Stimulated activated CD8-positive, alpha-beta memory T cell treated with anti-CD3 and anti-CD28 coated beads, Interleukin-12 subunit alpha, Interleukin-12 subunit beta, amount 100 ng/mL, for 4 hours (primary cell): ENCODE results near the gene ELOVL6.
"Not testable (repeated sequence)": the region's sequence is repeated elsewhere in the genome, so short reads cannot be mapped to it uniquely, and the experiment has no call there.

Experiments used
- DNase-seq: peaks from one replicate; pipeline ENCODE4 v3.0.0-alpha.2; 2020; ENCODE audit warnings: low read depth

ELOVL6 gene

DNA sequence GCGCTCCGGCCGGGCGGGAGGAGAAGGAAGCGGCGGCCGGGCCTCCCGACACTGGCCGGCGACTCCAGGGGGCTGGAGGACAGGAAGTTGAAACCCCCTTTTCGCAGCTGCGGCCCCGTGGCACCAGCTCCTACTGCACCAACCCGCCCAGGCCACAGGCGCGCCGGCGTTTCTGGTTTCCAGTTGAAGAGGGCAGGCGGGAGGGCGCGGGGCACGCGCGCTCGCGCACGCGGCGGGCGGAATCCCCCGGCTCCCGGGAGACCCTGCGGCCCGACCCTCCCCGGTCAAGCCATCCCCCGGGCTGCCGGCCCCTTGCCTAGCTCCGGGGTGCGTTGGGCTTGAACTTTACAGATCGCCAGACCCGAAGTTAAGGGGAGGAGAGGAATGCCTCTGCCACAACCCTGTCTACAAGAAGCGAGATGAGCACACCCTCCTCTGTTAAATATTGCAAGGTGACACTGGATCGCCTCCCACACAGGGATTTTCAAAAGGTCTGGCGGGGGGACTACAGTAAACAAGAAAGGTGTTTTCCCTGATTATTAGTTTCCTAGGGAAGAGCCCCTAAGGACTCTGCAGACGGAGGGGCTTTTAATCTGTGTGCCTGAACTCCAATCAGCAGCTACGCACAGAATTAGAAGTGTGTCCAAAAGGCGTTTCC is 1.4 kb downstream of the ELOVL6 start:
- peak; percentile 46 for DNase-seq

- peak; percentile 35 for DNase-seq
These were observed 2.1 kb downstream of the ELOVL6 start for GRCh38 chr4:110196206-110196870.

DNA sequence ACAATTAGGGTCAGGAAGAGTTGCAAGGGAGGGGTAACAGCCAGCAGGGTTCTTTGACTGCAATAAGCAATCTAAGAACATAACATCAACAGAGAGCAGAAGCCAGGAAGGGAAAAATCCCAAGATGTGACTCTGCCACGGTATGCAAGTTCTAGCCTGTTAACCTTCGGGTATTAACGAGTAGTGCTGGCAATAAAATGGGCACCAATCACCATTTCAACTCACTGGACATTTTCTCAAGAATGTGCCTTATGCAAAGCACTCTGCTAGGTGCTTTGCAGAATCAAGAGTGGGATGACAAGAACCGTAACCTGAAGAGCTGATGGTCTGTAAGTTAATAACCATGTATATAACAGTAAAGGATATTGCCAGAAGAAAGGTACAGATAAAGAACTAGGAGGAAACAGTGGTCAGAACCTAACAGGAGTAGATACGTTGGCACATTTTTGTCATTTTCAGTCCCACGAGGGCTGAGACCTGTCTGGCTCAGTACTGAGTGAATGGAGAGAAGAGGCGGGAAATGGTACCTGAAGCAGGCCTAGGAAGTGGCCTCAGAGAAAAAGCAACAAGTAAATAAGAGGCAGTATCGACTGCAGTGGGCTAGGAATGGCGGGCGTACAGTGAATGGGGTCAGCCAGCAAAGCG is 2.7 kb downstream of the ELOVL6 start:
- peak; percentile 3 for DNase-seq

GRCh38 chr4:110193822-110194761 is 4.3 kb downstream of the ELOVL6 start:
- DNase-seq, result peak; percentile 42

DNA sequence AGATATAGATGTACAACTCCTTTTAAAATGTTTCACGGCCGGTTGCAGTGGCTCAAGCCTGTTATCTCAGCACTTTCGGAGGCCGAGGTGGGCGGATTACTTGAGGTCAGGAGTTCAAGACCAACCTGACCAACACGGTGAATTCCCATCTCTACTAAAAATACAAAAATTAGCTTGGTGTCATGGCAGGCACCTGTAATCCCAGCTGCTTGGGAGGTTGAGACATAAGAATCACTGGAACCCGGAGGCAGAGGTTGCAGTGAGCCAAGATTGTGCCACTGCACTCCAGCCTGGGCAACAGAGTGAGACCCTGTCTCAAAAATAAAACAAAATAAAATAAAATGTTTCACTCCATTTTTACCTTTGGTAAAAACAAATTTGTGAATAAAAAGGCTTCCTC is 5.1 kb downstream of the ELOVL6 start:
- DNase-seq, result not testable (repeated sequence)

DNA sequence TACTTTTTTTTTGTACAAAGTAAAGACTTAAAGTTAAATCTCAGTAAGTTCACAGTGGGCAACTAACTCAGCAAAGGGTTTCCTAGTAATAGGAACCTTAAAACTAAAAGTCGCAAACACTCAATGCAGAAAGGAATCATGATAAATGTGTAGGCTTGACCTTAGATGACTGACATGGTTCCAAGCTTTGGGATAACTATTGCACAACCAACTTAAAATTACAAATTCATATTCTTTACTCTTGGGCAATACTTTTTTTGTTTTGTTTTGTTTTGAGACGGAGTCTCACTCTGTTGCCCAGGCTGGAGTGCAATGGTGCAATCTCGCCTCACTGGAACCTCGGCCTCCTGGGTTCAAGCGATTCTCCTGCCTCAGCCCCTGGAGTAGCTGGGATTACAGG is 8.2 kb downstream of the ELOVL6 start:
- no peak for DNase-seq

DNA sequence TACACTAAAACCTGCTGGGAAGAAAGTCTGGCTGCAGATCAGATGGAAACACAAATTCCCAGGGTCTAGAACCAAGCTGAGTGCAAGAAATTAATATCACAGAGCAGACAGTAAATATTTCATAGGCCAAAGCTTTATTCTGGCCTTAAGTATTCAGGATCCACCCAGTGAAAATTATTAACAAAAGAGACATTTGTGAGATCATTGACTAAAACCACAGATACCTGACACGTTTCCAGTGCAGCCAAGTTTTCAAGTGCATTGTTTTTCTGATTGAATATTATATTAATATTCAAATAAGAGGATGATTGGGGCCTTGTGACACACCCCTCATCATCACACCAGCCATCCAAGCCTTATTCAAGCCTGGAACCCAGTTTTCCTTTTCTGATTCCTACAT is 10.3 kb downstream of the ELOVL6 start:
- no peak for DNase-seq

DNA sequence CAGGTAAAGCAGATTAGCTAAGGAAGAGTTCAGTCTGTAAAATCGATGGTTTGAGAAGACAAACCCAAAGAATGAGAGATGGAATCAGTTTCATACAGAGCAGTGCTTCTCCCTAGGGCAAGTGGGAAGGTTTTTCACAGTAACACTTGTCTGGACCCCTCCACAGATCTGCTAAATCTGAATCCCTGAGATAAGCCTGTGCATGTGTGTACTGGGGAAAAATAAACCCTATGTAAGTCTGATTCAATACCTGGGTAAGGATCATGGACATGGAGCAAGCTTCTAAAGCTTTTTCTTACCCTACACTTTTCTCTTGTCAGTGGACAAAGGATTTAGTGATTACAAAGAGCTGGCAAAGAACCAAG is 13.6 kb downstream of the ELOVL6 start:
- no peak for DNase-seq

DNA sequence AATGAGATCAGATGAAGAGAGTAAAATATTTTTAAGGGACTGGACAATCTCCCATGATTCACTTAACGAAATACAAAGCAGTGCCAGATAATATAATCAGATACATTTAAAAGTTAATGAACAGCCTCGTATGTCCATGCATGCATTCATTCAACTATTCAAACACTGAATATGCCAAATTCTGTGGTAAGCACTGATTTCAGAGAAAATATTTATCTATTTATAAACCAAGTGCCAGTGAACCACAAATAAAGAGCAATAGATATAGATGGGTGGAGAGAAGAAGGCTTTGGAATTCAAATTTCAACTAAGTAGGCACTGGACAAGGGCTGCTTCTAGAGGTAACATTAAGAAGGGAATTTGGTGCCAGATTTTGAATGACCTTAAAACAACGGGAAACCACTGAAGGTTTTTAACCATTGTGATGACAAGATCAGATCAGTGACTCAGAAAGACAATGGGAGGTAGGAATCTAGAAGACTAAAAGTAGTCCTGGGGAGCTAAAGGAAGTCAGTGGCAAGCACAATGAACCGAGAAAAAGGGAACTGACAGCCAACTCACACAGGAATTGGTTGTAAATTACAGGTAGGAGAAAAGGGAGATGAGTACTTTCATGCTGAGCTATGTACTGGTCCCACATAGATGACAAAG is 14.2 kb downstream of the ELOVL6 start:
- DNase-seq, result no peak

DNA sequence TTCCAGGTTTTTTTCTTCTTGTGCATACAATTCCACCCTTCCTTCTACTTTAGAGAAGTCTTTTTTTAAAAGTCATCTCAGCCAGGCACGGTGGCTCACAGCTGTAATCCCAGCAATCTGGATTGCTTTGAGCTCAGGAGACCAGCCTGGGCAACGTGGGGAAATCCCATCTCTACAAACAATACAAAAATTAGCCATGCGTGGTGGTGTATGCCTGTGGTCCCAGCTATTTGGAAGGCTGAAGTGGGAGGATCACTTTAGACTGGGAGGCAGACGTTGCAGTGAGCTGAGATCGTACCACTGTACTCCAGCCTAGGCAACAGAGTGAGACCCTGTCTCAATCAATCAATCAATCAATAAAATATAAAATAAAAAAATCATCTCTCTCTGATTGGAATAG is 14.8 kb downstream of the ELOVL6 start:
- no peak for DNase-seq

DNA sequence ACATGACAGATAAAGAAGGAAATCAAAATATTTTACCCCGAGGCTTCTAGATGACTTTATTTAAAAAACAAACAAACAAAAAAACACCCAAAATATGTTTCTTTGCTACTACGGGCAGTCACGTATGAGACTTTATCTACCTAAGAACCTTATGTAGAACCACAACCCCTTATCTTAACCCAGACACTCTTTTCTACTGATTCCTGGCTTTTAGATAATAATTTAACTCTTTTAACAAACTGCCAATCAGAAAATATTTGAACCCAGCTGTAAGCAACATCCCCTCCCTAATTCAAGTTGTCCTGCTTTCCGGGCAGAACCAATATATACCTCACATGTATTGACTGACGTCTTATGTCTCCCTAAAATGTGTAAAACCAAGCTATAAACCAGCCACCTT is 15.4 kb downstream of the ELOVL6 start:
- DNase-seq, result no peak

DNA sequence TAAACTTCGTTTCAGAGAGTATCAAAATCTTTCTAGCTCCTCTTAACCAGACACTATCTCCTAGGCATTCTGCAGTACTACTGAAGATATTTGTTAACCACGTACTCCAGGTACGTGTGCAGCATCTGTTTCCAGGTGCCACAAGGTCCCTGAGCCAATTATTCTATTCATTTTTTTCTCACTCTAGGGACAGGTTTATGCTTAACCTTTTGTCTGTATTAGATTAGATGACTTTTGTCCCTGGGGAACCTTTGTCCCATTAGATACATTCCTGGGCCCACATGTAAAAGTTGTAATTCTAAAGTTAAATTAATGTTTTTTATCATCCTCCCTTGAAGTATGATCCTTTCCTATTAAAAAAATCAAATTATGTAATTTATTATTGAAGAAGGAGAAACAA is 16.5 kb downstream of the ELOVL6 start:
- no peak for DNase-seq

DNA sequence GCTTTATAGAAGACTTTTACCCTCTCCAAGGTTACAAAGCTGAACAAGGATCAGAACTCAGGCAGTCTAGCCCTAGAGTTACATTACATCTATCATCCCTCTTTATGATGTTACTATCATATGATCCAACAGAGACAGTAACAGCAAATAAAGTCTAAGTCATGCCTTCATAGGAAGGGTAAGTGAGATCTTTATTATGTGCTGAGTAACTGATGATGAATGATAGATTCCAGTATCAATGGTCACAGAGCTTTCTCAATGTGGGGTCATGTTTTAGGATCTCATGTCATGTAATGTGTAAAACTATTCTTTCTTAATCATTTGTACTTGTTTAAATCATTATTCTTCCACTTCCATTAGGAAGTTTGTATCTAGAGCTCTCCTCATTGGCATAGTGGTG is 22.8 kb downstream of the ELOVL6 start:
- no peak for DNase-seq

- no peak for DNase-seq
These were observed 25.4 kb downstream of the ELOVL6 start for GRCh38 chr4:110172972-110173371.

- no peak for DNase-seq
These were observed 26.4 kb downstream of the ELOVL6 start for GRCh38 chr4:110171971-110172370.

GRCh38 chr4:110170861-110171260 is 27.6 kb downstream of the ELOVL6 start:
- no peak for DNase-seq

GRCh38 chr4:110165382-110166286 is 32.8 kb downstream of the ELOVL6 start:
- DNase-seq, result peak; percentile 35

DNA sequence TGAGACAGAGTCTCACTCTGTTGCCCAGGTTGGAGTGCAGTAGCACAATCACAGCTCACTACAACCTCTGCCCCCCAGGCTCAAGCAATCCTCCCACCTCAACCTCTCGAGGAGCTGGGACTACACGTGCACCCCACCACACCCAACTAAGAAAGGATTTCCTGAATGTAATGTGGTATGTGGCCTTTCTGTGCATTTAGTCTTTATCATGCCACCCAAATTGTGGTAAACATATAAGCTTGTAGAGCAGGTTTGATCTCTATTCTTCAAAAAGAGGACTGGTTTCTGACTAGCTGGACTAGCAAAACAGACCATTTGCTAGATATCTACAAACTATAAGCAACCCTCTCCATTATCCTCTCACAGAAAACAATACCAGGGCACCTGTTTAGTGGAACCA is 33.6 kb downstream of the ELOVL6 start:
- no peak for DNase-seq

DNA sequence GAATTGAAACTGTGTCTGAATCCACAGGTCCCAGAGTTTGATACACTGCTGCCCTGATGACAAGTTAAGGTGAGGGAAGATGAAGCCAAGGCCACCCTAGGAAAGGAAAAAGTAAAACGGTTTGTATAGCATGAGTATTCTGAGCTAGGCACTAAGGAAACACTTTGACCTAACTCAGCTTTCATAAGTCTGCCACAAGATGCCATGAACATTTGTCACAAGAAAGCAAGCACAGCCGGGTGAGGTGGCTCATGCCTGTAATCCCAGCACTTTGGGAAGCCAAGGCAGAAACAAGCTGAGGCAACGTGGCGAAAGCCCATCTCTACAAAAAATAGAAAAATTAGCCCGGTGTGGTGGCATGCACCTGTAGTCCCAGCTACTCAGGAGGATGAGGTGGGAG is 34.2 kb downstream of the ELOVL6 start:
- DNase-seq, result no peak

GRCh38 chr4:110163327-110164069 is 34.9 kb downstream of the ELOVL6 start:
- no peak for DNase-seq
